Trophoblast cell (in vitro differentiated cells and primary cell): ENCODE measurements around the gene ARSD.

Source experiments
- DNase-seq, 2 donors: peaks; one replicate each; pipeline ENCODE4 v3.0.0-alpha.2; 2016
- H2AFZ ChIP-seq: 2 replicates; pipeline ENCODE4 v1.6.1; 2013; ENCODE audit warnings: low read length, moderate library complexity, mild to moderate bottlenecking; ENCODE audit not compliant: insufficient read depth, poor library complexity
- H2AK5ac ChIP-seq: 2 replicates; pipeline ENCODE4 v1.6.1; 2013; ENCODE audit warnings: mild to moderate bottlenecking, low read length
- H2BK120ac ChIP-seq: 2 replicates; pipeline ENCODE4 v1.6.1; 2013; ENCODE audit warnings: low read length, mild to moderate bottlenecking, moderate library complexity; ENCODE audit not compliant: insufficient read depth, poor library complexity
- H2BK12ac ChIP-seq: 2 replicates; pipeline ENCODE4 v1.6.1; 2013; ENCODE audit warnings: mild to moderate bottlenecking, low read length, moderate library complexity
- H2BK5ac ChIP-seq: 2 replicates; pipeline ENCODE4 v1.6.1; 2013; ENCODE audit warnings: low read length, low read depth, moderate library complexity, mild to moderate bottlenecking; ENCODE audit not compliant: poor library complexity
- H3K14ac ChIP-seq: 2 replicates; pipeline ENCODE4 v1.6.1; 2013; ENCODE audit warnings: mild to moderate bottlenecking, low read length
- H3K18ac ChIP-seq: 2 replicates; pipeline ENCODE4 v1.6.1; 2013; ENCODE audit warnings: mild to moderate bottlenecking, low read length
- H3K23ac ChIP-seq: 2 replicates; pipeline ENCODE4 v1.6.1; 2013; ENCODE audit warnings: low read length
- H3K27ac ChIP-seq: 2 replicates; pipeline ENCODE4 v1.5.1; 2013; ENCODE audit warnings: low read depth, mild to moderate bottlenecking, inconsistent platforms, low read length, moderate library complexity
- H3K27me3 ChIP-seq: 2 replicates; pipeline ENCODE4 v1.6.1; 2013; ENCODE audit warnings: inconsistent platforms, mild to moderate bottlenecking, low read length, moderate library complexity; ENCODE audit not compliant: insufficient read depth
- H3K36me3 ChIP-seq, 2 experiments: 1 replicate in 1 of 2; 2 replicates in 1 of 2; pipeline ENCODE4 v1.6.1; 2013; ENCODE audit warnings: low read length in 2 of 2, mild to moderate bottlenecking in 2 of 2, moderate library complexity in 1 of 2; ENCODE audit not compliant: insufficient read depth in 2 of 2, control insufficient read depth in 1 of 2
- H3K4ac ChIP-seq: 2 replicates; pipeline ENCODE4 v1.6.1; 2013; ENCODE audit warnings: low read depth, mild to moderate bottlenecking, low read length, moderate library complexity
- H3K4me1 ChIP-seq, 2 experiments: 1 replicate in 1 of 2; 2 replicates in 1 of 2; pipeline ENCODE4 v1.6.1; 2013; ENCODE audit warnings: low read length in 2 of 2, mild to moderate bottlenecking in 2 of 2, moderate library complexity in 1 of 2; ENCODE audit not compliant: insufficient read depth in 2 of 2, control insufficient read depth in 1 of 2
- H3K4me2 ChIP-seq: 2 replicates; pipeline ENCODE4 v1.6.1; 2013; ENCODE audit warnings: inconsistent platforms, mild to moderate bottlenecking, low read length, moderate library complexity
- H3K4me3 ChIP-seq: 2 replicates; pipeline ENCODE4 v1.5.1; 2013; ENCODE audit warnings: mild to moderate bottlenecking, low read depth, low read length, inconsistent platforms
- H3K79me1 ChIP-seq: one replicate; pipeline ENCODE4 v1.6.1; 2013; ENCODE audit warnings: low read length
- H3K79me2 ChIP-seq: 2 replicates; pipeline ENCODE4 v1.6.1; 2013; ENCODE audit warnings: low read length, mild to moderate bottlenecking; ENCODE audit not compliant: control insufficient read depth, insufficient read depth, poor library complexity
- H3K9ac ChIP-seq: 2 replicates; pipeline ENCODE4 v1.6.1; 2013; ENCODE audit warnings: mild to moderate bottlenecking, low read length
- H3K9me3 ChIP-seq: 2 replicates; pipeline ENCODE4 v1.6.1; 2013; ENCODE audit warnings: low read depth, mild to moderate bottlenecking, control low read depth, inconsistent platforms, low read length; ENCODE audit not compliant: insufficient read depth
- H4K12ac ChIP-seq: 2 replicates; pipeline ENCODE4 v1.6.1; 2013; ENCODE audit warnings: low read depth, mild to moderate bottlenecking, low read length, moderate library complexity
- H4K8ac ChIP-seq: 2 replicates; pipeline ENCODE4 v1.6.1; 2013; ENCODE audit warnings: low read depth, mild to moderate bottlenecking, low read length, moderate library complexity
- H4K91ac ChIP-seq: one replicate; pipeline ENCODE4 v1.6.1; 2013; ENCODE audit warnings: low read depth, mild to moderate bottlenecking, low read length, moderate library complexity
- WGBS: extraction: QIAGEN DNeasy Blood & Tissue Kit; methylation state at CpG from one replicate; pipeline ENCODE4 v1.1.7; 2013; ENCODE audit warnings: missing lambda C conversion rate; ENCODE audit not compliant: insufficient read length, insufficient coverage; ENCODE audit errors: extremely low coverage; 5-methylcytosine and 5-hydroxymethylcytosine counted together

ARSD gene

DNA sequence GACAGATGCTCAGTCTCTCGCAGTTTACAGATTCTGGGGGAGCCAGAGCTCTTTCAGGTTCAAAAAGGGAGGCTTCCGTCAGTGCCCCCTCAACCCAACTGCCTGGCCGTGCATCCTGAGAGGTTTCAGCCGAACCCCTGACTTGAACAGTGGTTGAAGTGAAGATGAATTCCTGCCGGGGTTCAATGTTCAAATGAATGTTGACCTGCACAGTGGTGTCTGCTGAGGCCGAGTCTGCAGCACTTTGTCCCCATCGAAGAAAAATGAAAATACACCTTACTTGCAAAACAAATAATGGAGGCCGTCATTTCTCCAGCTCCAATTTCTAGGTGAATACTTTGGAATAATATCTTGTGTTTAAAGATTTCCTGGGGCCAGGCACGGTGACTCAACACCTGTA, 66.7 kb downstream of the ARSD start:
- Histone ChIP-seq H3K79me1 (no peaks in the 10 kb centered on the region), H3K27me3 (no peaks in the 10 kb centered on the region), H3K9ac (no peak overlapping the region), H3K4me1 (peaks cover 5 to 8% of the 10 kb centered on the region in 2 experiments), H3K4me3 (no peak overlapping the region), H2BK12ac (no peak overlapping the region), H4K8ac (no peak overlapping the region), H3K4ac (no peak overlapping the region), H3K79me2 (no peaks in the 10 kb centered on the region), H2BK120ac (no peak overlapping the region), H2BK5ac (no peak overlapping the region), H3K18ac (no peak overlapping the region), H2AFZ (no peak overlapping the region), H3K14ac (no peak overlapping the region), H3K4me2 (no peak overlapping the region), H3K27ac (no peak overlapping the region), H3K36me3 (peaks cover 18 to 25% of the 10 kb centered on the region in 2 experiments), H3K9me3 (no peaks in the 10 kb centered on the region), H4K91ac (no peak overlapping the region), H2AK5ac (no peak overlapping the region), H3K23ac (no peak overlapping the region), H4K12ac (no peak overlapping the region)
- no CpG with 5 or more reads among the region's 9 CpGs for WGBS
- DNase-seq: no peak

DNA sequence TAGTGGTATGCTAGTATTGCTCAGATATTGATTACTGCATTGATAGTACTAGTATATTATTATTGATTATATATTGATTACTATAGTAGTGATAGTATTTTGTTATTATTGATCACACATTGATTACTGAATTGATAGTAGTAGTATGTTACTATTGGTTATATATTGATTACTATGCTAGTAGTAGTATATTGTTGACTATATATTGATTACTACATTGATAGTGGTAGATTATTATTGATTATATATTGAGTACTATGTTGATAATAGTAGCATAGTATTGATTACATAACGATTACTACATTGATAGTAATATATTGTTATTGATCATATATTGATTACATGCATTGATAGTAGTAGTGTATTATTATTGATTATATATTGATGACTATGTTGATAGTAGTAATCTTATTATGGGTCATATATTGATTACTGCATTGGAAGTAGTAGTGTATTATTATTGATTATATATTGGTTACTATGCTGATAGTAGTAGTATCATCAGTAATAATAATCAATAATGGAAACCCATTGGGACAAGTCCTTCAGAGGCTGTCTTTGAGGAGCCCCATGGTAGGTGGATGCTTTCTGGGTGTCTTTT, 69.8 kb downstream of the ARSD start:
- no CpG with 5 or more reads among the region's 1 CpG for WGBS
- Histone ChIP-seq H2BK120ac (no peak overlapping the region), H2BK5ac (no peak overlapping the region), H3K27ac (no peak overlapping the region), H3K9ac (no peak overlapping the region), H2BK12ac (no peak overlapping the region), H3K14ac (no peak overlapping the region), H3K4me2 (no peak overlapping the region), H3K27me3 (no peaks in the 10 kb centered on the region), H3K4me3 (no peak overlapping the region), H3K79me1 (no peaks in the 10 kb centered on the region), H2AFZ (no peak overlapping the region), H3K23ac (no peak overlapping the region), H4K12ac (no peak overlapping the region), H3K18ac (no peak overlapping the region), H3K79me2 (no peaks in the 10 kb centered on the region), H3K4me1 (peaks cover 2 to 8% of the 10 kb centered on the region in 2 experiments), H2AK5ac (no peak overlapping the region), H4K8ac (no peak overlapping the region), H4K91ac (no peak overlapping the region), H3K4ac (no peak overlapping the region), H3K36me3 (peaks cover 26 to 31% of the 10 kb centered on the region in 2 experiments), H3K9me3 (no peaks in the 10 kb centered on the region)
- no peak for DNase-seq

DNA sequence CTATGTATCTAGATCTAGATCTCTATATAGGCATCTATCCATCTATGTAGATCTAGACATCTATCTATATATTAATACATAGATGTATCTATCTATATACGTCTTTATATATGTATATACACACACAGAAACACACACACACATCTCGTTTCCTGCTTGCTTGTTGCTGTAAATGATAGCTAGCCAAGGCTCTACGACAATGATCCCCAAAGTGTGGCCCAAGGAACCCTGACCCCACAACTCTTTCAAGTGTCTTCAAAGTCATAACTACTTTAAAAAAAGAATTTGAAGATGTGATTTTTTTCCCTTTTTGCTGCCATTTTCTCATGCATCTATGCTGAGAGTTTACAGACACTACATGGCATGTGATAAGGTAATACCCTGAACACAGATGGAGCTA, 71.6 kb downstream of the ARSD start:
- Histone ChIP-seq H2AFZ (no peak overlapping the region), H2AK5ac (no peak overlapping the region), H3K27me3 (no peaks in the 10 kb centered on the region), H2BK120ac (no peak overlapping the region), H3K4me3 (no peak overlapping the region), H3K4ac (no peak overlapping the region), H3K14ac (no peak overlapping the region), H2BK5ac (no peak overlapping the region), H3K79me2 (no peaks in the 10 kb centered on the region), H3K23ac (no peak overlapping the region), H3K27ac (no peak overlapping the region), H4K8ac (no peak overlapping the region), H3K79me1 (no peaks in the 10 kb centered on the region), H3K18ac (no peak overlapping the region), H3K9ac (no peak overlapping the region), H3K4me1 (peaks cover 0 to 2% of the 10 kb centered on the region in 2 experiments), H3K36me3 (peaks cover 29 to 30% of the 10 kb centered on the region in 2 experiments), H3K9me3 (no peaks in the 10 kb centered on the region), H4K91ac (no peak overlapping the region), H3K4me2 (no peak overlapping the region), H4K12ac (no peak overlapping the region), H2BK12ac (no peak overlapping the region)
- no peak for DNase-seq
- WGBS: no CpG with 5 or more reads among the region's 3 CpGs

DNA sequence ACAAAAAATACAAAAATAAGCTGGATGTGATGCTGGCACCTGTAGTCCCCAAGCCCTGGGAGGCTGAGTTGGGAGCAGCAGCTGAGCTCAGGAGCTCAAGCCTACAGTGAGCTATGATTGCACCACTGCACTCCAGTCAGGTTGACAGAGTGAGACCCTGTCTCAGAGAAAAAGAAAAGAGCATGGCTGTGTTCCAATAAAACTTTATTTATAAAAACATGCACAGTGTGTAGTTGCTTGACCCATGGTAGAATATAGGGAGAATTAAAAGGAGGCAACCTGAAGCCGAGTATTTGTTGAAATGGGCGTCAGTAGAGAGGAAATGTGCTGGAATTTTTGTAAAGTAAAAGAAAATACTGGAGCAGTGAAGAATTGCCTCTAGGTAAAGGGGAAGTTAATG, 73.4 kb downstream of the ARSD start:
- H2BK5ac ChIP-seq: no peak overlapping the region
- H3K23ac ChIP-seq: no peak overlapping the region
- H3K36me3 ChIP-seq: peaks cover 18% of the 10 kb centered on the region in 2 experiments
- H3K79me2 ChIP-seq: no peaks in the 10 kb centered on the region
- no peaks in the 10 kb centered on the region for H3K4me1 ChIP-seq
- no peak overlapping the region for H3K14ac ChIP-seq
- no peak overlapping the region for H2AK5ac ChIP-seq
- no CpG with 5 or more reads among the region's 2 CpGs for WGBS
- no peak overlapping the region for H3K4me2 ChIP-seq
- no peak overlapping the region for H4K91ac ChIP-seq
- no peak overlapping the region for H2BK120ac ChIP-seq
- no peak overlapping the region for H2BK12ac ChIP-seq
- no peak overlapping the region for H2AFZ ChIP-seq
- DNase-seq: no peak
- no peak overlapping the region for H3K4me3 ChIP-seq
- H3K79me1 ChIP-seq: no peaks in the 10 kb centered on the region
- no peak overlapping the region for H3K4ac ChIP-seq
- no peak overlapping the region for H3K18ac ChIP-seq
- no peak overlapping the region for H4K12ac ChIP-seq
- no peak overlapping the region for H3K9ac ChIP-seq
- H3K9me3 ChIP-seq: no peaks in the 10 kb centered on the region
- H3K27ac ChIP-seq: no peak overlapping the region
- H3K27me3 ChIP-seq: no peaks in the 10 kb centered on the region
- no peak overlapping the region for H4K8ac ChIP-seq
